Breast epithelium (tissue), 4 donors: ENCODE measurements around the gene QRICH2. TPM values are rescaled to one million over a fixed set of nuclear protein-coding genes. Genes with fewer than 3 reads are reported as not detected.
A peak's percentile ranks its signal among the peaks of the same experiment; 100 is the strongest.

Source experiments
- DNase-seq, 2 donors: peaks; one replicate each; pipeline ENCODE4 v3.0.0-alpha.2; 2019; ENCODE audit warnings: low spot score in 2 of 2
- H3K27ac ChIP-seq, 2 donors: fragments of 200-600 bp; sonication (generic) in 1 of 2; one replicate each; pipeline ENCODE4 v1.5.1; 2016 to 2019; ENCODE audit warnings: mild to moderate bottlenecking in 1 of 2
- H3K27me3 ChIP-seq, 2 donors: fragments of 200-600 bp; sonication (generic) in 1 of 2; one replicate each; pipeline versions ENCODE4 v1.5.1 to v1.6.0; 2017 to 2019; ENCODE audit warnings: control low read depth in 1 of 2, mild to moderate bottlenecking in 1 of 2
- H3K36me3 ChIP-seq: fragments of 200-600 bp; one replicate; pipeline ENCODE4 v1.5.1; 2019
- H3K4me1 ChIP-seq, 2 donors: fragments of 200-600 bp; sonication (generic); one replicate each; pipeline ENCODE4 v1.5.1; 2016 to 2019; ENCODE audit warnings: control low read depth in 1 of 2
- H3K4me3 ChIP-seq, 3 donors: fragments of 200-600 bp; sonication (generic); 1 replicate in 2 of 3; 2 replicates in 1 of 3; pipeline ENCODE4 v1.5.1; 2016 to 2019; ENCODE audit warnings: mild to moderate bottlenecking in 3 of 3, moderate library complexity in 2 of 3
- H3K9me3 ChIP-seq, 2 donors: fragments of 200-600 bp; sonication (generic) in 1 of 2; one replicate each; pipeline ENCODE4 v1.5.1; 2016 to 2019; ENCODE audit warnings: control low read depth in 1 of 2
- POLR2A ChIP-seq: fragments of 450-650 bp; IDR thresholded peaks from one replicate; pipeline ENCODE4 v1.6.1; 2016; ENCODE audit warnings: antibody characterized with exemption, mild to moderate bottlenecking, moderate library complexity
- POLR2AphosphoS5 ChIP-seq, 3 donors: sonication (generic); formaldehyde crosslinking; IDR thresholded peaks; one replicate each; pipeline ENCODE4 v1.6.1; 2017; ENCODE audit warnings: antibody characterized with exemption in 3 of 3
- intact Hi-C: fragments of 100-400 bp; cut with DNase I; formaldehyde crosslinking; loops from one replicate; pipeline ENCODE4 v1.15.1; 2023; ENCODE audit warnings: low total_unique reads
- total RNA-seq, 3 donors: library from RNA; depleted of rRNA; stranded (reverse); fragments of >200 nt; gene quantifications; one replicate each; pipeline ENCODE4 v1.1.0, GENCODE V29; 2016
- TF ChIP-seq, protein P1 (sequence below), 3 donors: fragments of 450-650 bp; IDR thresholded peaks; one replicate each; pipeline ENCODE4 v1.5.1; 2016 to 2017; ENCODE audit warnings: antibody characterized with exemption in 3 of 3, mild to moderate bottlenecking in 3 of 3, moderate library complexity in 3 of 3

QRICH2 gene
- total RNA-seq, 3 donors from 2014 or later, result 3.0 to 4.3 (median 3.8) TPM

DNA sequence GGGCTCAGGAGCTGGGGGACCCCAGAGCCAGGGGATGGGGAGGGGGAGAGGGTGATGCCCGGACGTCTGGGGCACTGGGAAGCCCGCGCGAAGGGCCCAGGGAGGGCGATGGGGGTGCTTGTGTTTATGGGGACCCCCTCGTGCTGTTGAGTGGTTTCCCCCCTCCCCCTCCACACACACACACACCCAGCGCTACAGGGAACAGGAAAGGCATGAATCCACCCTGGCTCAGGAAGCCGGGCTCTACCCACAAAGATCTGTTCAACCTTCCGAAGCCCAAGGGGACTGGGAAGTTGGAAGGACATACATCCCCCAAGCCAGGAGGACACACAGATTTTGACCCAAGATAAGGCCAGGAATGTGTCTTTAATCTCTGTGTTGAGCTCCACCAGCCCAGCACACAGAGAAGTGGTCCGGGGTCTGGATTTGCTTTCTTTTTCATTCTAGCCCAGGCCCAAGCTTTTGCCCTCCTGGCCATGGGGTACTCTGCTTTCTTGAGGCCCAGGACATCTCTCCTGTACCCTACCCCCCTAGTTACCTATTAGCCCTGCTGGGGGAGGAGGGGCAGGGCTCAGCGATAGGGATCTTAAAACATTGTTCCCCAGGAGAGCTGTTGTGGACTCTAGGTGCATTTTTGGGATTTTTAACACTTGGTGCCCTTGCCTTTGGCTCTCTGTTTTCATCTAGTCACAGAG is 41.7 kb downstream of the QRICH2 start:
- TF ChIP-seq POLR2AphosphoS5 (IDR thresholded peaks at IDR 0.05) (peak in 1 of 3 donors; percentile 18), POLR2A (no peak)
- TF ChIP-seq, protein P1, sequence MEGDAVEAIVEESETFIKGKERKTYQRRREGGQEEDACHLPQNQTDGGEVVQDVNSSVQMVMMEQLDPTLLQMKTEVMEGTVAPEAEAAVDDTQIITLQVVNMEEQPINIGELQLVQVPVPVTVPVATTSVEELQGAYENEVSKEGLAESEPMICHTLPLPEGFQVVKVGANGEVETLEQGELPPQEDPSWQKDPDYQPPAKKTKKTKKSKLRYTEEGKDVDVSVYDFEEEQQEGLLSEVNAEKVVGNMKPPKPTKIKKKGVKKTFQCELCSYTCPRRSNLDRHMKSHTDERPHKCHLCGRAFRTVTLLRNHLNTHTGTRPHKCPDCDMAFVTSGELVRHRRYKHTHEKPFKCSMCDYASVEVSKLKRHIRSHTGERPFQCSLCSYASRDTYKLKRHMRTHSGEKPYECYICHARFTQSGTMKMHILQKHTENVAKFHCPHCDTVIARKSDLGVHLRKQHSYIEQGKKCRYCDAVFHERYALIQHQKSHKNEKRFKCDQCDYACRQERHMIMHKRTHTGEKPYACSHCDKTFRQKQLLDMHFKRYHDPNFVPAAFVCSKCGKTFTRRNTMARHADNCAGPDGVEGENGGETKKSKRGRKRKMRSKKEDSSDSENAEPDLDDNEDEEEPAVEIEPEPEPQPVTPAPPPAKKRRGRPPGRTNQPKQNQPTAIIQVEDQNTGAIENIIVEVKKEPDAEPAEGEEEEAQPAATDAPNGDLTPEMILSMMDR (IDR thresholded peaks at IDR 0.05), result no peak
- H3K9me3 ChIP-seq, result no peaks in the 10 kb centered on the region
- H3K27ac ChIP-seq, result peak overlapping the region; percentile 97 to 99
- H3K4me3 ChIP-seq, result peak overlapping the region; percentile 95 to 97 (median 97)
- H3K27me3 ChIP-seq, result no peaks in the 10 kb centered on the region
- no peaks in the 10 kb centered on the region for H3K36me3 ChIP-seq
- H3K4me1 ChIP-seq, result peaks cover 24 to 38% of the 10 kb centered on the region in 2 donors
- intact Hi-C loops, result no loop called here
- DNase-seq, result no peak

DNA sequence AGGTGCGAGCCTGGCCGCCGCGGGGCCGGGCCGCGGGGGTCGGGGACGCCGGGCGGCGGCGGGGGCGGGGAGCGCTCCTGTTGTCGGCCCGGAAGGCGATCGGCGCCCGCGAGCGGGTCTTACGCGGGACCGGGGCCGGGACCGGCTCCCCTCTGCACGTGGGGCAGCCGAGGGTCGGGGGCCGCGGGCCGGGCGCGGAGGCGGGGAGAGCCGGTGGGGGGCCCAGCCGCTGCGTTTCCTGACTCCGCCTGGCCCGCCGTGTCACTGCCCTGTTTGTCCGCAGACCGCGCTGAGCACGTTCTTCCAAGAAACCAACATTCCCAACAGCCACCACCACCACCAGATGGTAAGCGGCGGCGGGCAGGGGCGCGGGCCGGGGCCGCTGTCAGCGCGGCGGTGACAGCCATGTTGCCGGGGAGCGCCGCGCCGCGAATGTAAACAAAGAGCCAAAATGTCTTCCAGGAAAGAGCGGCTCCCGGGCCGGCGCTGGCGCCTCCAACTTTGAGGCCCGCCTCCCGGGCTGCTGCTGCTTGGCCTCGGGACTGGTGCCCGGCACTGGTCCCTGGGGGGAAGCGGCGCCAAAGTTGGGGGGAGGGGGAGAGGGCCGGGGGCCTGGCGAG is 42.3 kb downstream of the QRICH2 start:
- H3K9me3 ChIP-seq, result no peaks in the 10 kb centered on the region
- peak overlapping the region; percentile 95 to 97 (median 97) for H3K4me3 ChIP-seq
- H3K4me1 ChIP-seq, result peaks cover 24 to 38% of the 10 kb centered on the region in 2 donors
- peak in 1 of 2 donors; percentile 49 for DNase-seq
- no peaks in the 10 kb centered on the region for H3K27me3 ChIP-seq
- peak overlapping the region; percentile 97 to 99 for H3K27ac ChIP-seq
- intact Hi-C loops, result no loop called here
- TF ChIP-seq, protein P1 (IDR thresholded peaks at IDR 0.05), result no peak
- peak in 2 of 3 donors; percentile 20 to 49 for TF ChIP-seq POLR2AphosphoS5 (IDR thresholded peaks at IDR 0.05)
- no peaks in the 10 kb centered on the region for H3K36me3 ChIP-seq

DNA sequence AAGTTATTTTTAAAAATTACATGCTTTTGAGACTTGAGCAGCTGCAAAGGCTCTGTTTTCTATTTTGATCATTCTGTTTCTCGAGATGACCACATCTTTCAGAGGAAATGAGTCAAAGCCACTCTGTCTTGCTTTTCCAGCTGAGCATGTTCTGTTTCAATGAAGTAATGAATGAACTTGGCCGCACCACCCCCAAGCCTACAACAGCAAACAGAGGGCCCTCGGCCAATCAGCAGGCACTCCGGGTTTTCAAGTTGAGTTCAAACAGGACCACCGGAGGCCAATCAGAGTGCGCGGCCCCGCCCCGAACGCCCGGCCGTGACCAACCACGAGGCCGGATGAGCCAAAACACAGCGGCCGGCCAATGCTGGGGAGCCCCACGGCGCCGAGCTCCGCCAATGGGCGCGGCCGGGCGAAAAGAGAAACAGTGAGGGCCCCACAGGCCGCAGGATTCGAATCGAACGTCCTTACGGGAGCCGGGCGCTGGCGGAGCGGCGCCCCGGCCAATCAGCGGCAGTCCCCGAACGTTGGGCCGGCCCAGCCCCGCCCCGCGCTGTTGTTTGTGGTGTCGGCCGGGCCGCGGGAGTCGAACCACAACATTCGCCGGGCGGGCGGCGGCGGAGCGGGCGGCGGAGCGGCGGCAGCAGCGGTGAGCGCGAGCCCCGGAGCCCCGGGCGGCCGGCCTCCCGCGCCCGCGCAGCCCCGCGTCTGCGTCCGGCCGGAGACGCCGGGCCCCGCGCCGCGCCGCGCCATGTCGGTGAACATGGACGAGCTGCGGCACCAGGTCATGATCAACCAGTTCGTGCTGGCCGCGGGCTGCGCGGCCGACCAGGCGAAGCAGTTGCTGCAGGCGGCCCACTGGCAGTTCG is 43.1 kb downstream of the QRICH2 start, which contains the start of gene UBALD2:
Gene UBALD2, plus strand, starts transcription at position 594 of the 869 bp plus-strand sequence. Its CDS starts 158 bp downstream, at position 752.
- Histone ChIP-seq H3K4me1 (peaks cover 24 to 35% of the 10 kb centered on the region in 2 donors), H3K27me3 (no peaks in the 10 kb centered on the region), H3K9me3 (no peaks in the 10 kb centered on the region), H3K36me3 (no peaks in the 10 kb centered on the region), H3K4me3 (peak within 1 kb of the TSS; percentile 95 to 97 (median 97)), H3K27ac (peak within 1 kb of the TSS; percentile 97 to 99)
- TF ChIP-seq, protein P1 (IDR thresholded peaks at IDR 0.05), result peak in 2 of 3 donors; percentile 22 to 29
- TF ChIP-seq POLR2AphosphoS5 (IDR thresholded peaks at IDR 0.05) (peak; percentile 71 to 86 (median 73)), POLR2A (peak; percentile 38)
- intact Hi-C loops, result no loop called here
- DNase-seq, result peak; percentile 99 to 100

DNA sequence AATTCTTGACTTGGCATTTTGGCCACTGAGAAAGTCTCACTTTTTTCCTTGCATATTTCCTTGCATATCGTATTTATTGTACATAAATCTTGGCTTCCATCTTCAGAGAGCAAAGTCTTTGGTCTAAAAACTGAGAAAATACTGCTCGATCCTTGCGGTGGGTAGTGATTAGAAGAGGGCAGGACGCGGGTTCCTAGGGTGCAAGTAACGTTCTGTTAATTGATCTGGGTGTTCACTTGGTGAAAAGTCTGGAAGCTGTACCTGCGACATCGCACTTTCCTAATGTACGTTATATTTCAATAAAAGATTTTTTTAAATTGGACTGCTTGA is 43.7 kb downstream of the QRICH2 start:
- H3K4me1 ChIP-seq, result peaks cover 24 to 29% of the 10 kb centered on the region in 2 donors
- H3K4me3 ChIP-seq, result peak overlapping the region in 2 of 3 donors; percentile 20 to 95
- no peaks in the 10 kb centered on the region for H3K9me3 ChIP-seq
- intact Hi-C loops, result no loop called here
- no peaks in the 10 kb centered on the region for H3K27me3 ChIP-seq
- H3K36me3 ChIP-seq, result no peaks in the 10 kb centered on the region
- TF ChIP-seq POLR2AphosphoS5 (IDR thresholded peaks at IDR 0.05), result no peak
- TF ChIP-seq POLR2A, result no peak
- TF ChIP-seq, protein P1 (IDR thresholded peaks at IDR 0.05), result no peak
- peak overlapping the region; percentile 85 to 97 for H3K27ac ChIP-seq
- DNase-seq, result no peak
